HG02884 (cell line): ENCODE results near the gene PTBP1.
"Not testable (repeated sequence)": the region's sequence is repeated elsewhere in the genome, so short reads cannot be mapped to it uniquely, and the experiment has no call there.

Experiments
- ATAC-seq: cut with Tn5 transposase; IDR thresholded peaks from one replicate; pipeline ENCODE4 v1.9.1; 2021; ENCODE audit warnings: mild to moderate bottlenecking, moderate library complexity; ENCODE audit not compliant: unreplicated experiment

PTBP1 gene

GRCh38 chr19:807627-808422 is 10.6 kb downstream of the PTBP1 start:
- no peak for ATAC-seq

GRCh38 chr19:808423-808775 is 11.1 kb downstream of the PTBP1 start:
- ATAC-seq = no peak

DNA sequence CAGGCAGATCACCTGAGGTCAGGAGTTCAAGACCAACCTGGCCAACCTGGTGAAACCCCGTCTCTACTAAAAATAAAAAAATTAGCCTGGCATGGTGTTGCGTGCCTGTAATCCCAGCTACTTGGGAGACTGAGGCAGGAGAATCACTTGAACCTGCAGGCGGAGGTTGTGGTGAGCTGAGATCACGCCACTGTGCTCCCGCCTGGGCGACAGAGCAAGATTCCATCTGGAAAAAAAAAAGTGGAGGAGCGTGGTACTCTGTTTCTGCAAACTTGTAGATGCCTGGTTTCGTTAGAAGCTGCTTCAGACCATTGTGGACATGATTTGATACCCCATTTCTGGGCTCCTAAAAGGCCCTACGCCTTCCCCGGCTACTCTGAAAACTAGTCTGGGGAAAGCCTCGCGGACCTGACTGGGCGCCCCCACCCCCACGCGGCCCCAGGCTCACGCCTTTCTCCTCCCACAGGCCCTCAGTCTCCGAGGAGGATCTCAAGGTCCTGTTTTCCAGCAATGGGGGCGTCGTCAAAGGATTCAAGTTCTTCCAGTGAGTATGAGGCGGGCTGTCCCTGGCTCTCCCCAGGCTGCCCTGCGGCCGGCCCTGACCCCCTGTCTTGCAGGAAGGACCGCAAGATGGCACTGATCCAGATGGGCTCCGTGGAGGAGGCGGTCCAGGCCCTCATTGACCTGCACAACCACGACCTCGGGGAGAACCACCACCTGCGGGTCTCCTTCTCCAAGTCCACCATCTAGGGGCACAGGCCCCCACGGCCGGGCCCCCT is 13.0 kb downstream of the PTBP1 start:
- ATAC-seq = no peak

GRCh38 chr19:810883-811489 is 13.7 kb downstream of the PTBP1 start:
- no peak for ATAC-seq

DNA sequence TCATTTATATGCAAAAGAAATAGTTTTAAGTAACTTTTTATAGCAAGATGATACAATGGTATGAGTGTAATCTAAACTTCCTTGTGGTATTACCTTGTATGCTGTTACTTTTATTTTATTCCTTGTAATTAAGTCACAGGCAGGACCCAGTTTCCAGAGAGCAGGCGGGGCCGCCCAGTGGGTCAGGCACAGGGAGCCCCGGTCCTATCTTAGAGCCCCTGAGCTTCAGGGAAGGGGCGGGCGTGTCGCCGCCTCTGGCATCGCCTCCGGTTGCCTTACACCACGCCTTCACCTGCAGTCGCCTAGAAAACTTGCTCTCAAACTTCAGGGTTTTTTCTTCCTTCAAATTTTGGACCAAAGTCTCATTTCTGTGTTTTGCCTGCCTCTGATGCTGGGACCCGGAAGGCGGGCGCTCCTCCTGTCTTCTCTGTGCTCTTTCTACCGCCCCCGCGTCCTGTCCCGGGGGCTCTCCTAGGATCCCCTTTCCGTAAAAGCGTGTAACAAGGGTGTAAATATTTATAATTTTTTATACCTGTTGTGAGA is 14.3 kb downstream of the PTBP1 start:
- no peak for ATAC-seq

- ATAC-seq = no peak
These were observed 14.9 kb downstream of the PTBP1 start for GRCh38 chr19:812049-812746.

DNA sequence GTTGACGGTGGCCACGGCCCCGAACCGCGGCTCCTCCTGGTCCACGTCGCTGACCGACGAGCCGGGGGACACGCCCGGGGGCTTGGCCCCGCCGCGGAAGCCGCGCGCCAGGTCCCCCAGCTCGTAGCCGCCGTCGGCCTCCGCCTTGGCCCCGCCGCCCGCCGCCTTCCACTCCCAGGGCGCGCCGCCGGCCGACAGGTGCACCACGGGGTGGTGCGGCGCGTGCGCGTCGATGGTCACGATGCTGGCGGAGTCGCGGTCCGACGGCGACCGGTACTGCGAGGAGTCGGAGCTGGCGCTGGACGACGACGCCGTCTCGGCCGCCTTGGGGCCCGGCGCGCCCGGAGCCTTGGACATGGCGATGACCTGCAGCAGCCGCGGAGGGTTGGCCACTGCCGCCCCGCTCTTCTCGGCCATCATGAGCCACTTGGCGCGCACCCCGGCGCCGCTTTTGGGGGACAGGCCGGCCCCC is 15.5 kb downstream of the PTBP1 start:
- no peak for ATAC-seq

- no peak for ATAC-seq
These were observed 16.2 kb downstream of the PTBP1 start for GRCh38 chr19:813219-814151.

- no peak for ATAC-seq
These were observed 17.2 kb downstream of the PTBP1 start for GRCh38 chr19:814152-815078.

DNA sequence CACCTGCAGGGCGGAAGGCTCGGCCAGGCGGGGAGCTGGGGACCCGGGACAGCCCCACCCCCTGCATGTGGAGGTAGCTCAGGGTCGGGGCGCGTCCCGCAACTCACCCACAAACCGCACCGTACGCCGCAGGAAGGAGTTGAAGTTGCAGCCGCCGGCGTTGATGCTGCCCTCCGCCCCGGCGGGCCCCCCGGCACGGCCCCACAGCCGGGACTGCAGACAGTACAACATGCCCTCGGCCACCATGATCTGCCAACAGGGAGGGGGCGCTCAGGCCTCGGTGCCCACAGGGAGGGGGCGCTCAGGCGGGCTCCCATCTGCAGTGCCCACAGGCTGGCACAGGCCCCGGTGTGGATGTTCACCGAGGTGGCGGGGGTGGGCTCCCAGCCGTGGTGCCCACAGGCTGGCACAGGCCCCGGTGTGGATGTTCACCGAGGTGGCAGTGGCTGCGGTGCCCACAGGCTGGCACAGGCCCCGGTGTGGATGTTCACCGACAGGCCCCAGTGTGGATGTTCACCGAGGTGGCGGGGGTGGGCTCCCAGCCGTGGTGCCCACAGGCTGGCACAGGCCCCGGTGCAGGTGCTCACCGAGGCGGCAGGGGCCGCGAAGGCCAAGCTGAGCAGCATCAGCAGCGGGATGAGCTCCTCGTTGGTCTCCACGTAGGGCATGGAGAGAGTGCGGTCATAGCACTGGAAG is 18.0 kb downstream of the PTBP1 start:
- ATAC-seq = no peak

GRCh38 chr19:815775-816499 is 18.7 kb downstream of the PTBP1 start:
- no peak for ATAC-seq

DNA sequence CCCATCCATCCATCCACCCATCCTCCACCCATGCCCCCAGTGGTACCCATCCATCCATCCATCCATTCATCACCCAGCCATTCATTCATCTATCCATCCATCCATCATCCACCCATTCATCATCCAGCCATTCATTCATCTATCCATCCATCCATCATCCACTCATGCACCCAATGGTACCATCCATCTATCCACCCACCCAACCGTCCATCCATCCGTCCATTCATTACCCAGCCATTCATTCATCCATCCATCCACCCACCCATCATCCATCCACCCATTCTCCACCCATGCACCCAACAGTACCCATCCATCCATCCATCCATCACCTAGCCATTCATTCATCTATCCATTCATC is 19.2 kb downstream of the PTBP1 start:
- ATAC-seq = no peak

- not testable (repeated sequence) for ATAC-seq
These were observed 23.0 kb downstream of the PTBP1 start for GRCh38 chr19:820212-820611.

GRCh38 chr19:821231-821824 is 24.1 kb downstream of the PTBP1 start:
- ATAC-seq = no peak

DNA sequence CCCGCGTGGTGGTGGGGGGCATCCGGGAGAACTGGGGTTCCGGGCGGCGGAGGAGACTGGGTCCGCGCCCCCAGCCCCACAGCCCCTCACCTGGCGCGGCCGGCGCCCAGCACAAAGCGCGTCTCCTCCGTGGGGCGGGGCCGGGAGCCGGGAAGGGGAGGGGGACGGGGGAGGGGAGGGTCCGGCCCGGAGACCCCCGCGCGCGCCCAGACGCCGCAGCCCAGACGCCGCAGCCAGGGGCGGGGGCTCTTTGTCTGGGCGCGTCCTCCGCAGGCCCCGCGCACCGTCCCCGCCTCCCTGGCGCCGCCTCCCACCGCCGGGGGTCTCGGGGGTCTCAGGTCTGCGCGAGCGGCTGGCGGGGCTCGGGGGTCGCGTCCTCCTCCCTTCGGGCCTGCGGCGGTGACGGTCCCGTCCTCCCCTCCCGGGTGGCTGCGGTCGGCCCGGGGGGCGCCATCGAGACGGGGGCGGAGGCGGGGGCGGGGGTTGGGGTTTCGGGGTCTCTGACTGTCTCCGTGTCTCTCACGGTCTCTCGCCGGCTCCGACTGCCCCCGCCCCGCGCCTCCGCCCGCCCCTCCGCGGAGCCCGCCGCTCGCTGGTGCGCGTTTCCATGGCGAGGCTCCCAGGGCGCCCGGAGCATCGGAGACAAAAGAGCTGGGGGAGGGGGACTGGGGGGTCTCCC is 24.7 kb downstream of the PTBP1 start, which contains the start of gene PLPPR3:
Gene PLPPR3 (minus strand): TSS at position 131 of the 679 bp plus-strand sequence. CDS start 396 bp downstream, outside the sequence.
- no peak for ATAC-seq

DNA sequence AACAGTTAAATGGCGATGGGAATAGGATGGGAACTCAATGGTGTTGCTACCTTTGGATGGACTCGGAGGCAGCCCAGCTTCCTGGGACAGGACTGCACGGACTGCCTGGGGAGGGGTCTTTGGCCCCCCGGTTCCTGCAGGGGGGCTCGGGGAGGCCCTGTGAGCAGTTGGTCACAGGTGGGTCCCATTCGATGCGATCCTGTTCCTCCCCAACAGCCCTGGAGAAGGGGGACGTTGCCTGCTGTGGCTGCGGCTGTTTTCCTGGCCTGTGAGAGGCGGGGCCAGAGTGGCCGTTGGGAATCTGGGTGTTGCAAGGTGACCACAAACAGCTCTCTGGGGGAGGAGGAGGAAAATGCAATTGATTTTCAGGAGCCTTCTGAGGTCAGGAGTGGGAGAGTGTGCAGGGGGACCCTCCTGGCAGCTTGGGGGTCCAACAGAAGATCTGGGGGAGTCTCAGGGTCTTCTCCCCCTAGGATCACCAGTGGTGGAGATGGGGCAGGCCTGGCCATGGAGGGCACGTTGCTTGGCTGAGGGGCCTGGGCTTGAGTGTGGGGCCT is 26.4 kb downstream of the PTBP1 start:
- no peak for ATAC-seq
